GM12873 (cell line): Measurements from ENCODE around the gene PCLO.

Source experiments
- TF ChIP-seq, protein P1 (sequence below): IDR thresholded peaks from 2 replicates; pipeline ENCODE4 v1.5.1; 2012; ENCODE audit warnings: low read depth, mild to moderate bottlenecking, moderate library complexity, low read length, control low read depth; ENCODE audit not compliant: insufficient read depth; ENCODE audit errors: missing control alignments

Gene PCLO

DNA sequence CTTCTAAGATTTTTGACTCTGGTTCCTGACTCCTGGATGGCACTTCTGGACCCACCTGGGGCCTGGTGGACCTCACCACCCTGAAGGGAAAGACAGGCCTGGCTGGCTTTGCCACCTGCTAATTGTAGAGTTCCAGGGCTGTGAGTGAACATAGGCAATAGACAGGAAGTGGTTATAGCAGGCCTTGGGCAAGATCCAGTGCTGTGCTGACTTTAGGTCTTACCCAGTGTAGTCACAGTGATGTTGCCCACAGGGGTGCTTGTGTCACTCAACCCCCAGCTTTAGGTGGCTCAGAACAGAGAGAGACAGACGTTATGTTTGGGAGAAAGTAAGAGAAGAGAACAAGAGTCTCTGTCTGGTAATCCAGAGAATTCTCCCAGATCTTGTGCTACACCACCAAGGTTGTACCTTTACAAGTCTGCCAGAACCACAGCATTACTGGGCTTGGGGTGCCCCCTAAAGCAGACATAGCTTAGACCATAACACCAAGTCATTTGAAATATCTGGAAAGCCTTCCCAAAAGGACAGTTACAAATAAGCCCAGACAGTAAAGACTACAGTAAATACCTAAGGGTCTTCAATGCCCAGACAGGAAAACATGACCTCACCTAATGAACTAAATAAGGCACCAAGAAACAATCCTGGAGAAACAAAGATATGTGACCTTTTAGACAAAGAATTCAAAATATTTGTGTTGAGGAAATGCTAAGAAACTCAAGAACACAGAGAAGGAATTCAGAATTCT, 303.4 kb downstream of the PCLO start:
- TF ChIP-seq, protein P1, sequence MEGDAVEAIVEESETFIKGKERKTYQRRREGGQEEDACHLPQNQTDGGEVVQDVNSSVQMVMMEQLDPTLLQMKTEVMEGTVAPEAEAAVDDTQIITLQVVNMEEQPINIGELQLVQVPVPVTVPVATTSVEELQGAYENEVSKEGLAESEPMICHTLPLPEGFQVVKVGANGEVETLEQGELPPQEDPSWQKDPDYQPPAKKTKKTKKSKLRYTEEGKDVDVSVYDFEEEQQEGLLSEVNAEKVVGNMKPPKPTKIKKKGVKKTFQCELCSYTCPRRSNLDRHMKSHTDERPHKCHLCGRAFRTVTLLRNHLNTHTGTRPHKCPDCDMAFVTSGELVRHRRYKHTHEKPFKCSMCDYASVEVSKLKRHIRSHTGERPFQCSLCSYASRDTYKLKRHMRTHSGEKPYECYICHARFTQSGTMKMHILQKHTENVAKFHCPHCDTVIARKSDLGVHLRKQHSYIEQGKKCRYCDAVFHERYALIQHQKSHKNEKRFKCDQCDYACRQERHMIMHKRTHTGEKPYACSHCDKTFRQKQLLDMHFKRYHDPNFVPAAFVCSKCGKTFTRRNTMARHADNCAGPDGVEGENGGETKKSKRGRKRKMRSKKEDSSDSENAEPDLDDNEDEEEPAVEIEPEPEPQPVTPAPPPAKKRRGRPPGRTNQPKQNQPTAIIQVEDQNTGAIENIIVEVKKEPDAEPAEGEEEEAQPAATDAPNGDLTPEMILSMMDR, result no peak

DNA sequence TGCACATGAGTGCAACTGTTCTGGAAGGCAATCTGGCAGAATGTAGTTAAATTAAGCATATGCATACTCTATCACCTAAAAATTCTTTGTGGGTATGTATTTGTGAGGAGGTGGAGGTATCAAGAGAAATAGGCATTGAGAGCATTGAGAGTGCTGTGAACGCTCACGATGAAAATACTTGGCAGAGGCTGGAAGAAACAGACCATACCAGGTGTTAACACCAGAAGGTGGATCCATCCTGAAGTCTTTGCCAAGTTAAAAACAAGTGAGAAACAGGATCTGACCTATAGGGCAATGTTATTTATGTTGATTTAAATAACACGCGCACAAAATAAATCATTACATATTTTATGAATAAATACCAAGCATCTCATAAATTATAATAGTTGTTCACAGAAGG, 311.6 kb downstream of the PCLO start:
- TF ChIP-seq, protein P1, result no peak

DNA sequence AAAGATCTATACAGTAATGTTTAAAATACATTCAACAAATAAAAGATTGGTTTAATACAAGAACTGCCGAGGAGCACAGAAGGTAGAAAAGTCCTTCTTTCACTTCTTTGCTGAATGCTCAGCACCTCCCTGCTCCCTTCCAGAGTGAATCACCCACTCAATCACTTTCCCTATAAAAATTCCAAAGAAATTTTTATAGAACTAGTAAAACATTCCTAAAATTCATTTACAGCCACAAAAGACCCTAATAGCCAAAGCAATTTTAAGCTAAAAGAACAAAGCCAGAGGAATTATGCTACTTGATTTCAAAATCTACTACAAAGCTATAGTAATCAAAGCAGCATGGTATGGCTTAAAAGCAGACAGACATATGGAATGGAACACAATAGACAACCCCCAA, 320.9 kb downstream of the PCLO start:
- TF ChIP-seq, protein P1, result no peak

DNA sequence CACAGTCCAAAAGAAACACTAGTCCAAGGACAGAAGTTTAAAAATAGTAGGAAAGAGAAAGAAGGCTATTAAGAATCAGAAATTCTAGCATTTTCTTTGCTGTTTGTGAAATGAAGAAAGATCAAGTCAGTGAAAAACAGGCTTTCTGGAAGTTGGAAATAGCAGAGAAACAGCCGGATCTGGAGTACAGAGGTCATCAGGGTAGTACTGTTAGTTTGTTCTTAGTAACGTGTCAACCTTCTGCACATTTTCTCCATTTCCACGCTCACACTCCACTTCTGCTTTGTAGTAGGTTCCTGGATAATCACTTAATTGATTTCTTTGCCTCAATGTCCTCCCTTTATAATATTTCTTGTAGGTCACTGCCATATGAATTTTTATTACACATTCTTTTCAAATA, 322.6 kb downstream of the PCLO start:
- TF ChIP-seq, protein P1, result no peak

DNA sequence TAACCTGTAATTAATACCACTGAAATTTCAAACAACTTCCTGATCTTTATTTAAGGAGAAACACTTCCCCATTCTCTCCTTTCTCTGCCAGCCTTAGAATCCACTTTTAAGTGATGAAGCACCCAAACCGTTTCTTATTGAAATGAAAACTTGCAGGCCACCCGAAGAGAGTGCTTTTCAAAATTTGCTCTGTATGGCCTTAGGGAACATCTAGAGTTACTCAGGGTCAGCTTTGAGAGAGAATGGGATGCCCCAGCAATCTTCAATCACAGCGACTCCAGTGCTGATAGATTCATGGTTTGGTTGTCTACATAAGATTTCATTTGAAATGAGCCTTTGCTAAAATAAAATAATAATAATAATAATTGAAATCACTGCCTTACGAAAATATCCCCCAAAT, 323.1 kb downstream of the PCLO start:
- TF ChIP-seq, protein P1, result no peak

DNA sequence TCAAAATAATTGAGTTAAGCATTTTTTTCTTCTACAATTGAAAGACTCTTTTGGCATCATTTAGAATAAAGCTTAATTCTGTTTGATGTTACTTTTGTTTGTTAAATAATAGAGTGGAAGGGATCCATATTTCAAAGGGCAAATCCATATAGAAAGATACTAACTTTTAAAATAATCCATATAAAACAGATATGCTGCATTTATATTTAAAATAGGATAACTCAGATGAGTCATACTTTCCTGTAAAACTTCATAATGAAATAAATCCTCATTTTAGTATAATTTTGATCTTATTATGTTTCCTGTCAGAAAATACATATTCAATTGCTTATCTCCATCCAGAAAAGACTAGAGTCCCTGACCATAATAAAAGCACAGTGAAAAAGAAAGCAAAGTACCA, 323.6 kb downstream of the PCLO start:
- TF ChIP-seq, protein P1, result no peak

DNA sequence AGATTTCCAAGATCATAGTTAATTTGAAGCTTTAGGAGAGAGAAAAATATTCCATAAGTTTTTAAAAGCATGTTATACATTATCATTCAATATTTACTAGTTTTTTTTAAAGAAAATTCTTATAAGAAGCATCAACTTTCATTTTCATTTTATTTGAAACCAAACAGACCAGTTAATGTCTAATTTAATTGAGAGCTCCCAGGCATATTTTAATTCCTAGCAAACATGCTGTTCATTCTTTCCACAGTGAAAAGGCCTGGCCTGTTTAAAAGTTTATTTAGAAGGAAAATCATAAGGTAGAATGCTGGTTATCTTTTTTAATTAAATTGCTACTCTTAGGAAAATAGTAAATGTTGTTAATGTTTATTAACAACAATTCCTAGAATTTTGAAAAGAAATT, 324.4 kb downstream of the PCLO start:
- TF ChIP-seq, protein P1, result no peak
